HL-60/S4 (cell line): ENCODE measurements around the gene TRMT1.

Experiments used
- in situ Hi-C: fragments of 300-500 bp; cut with MboI; formaldehyde crosslinking; loops from 2 replicates; pipeline ENCODE4 v1.14.3; 2022; ENCODE audit warnings: low sequenced_read_pairs

Gene TRMT1

DNA sequence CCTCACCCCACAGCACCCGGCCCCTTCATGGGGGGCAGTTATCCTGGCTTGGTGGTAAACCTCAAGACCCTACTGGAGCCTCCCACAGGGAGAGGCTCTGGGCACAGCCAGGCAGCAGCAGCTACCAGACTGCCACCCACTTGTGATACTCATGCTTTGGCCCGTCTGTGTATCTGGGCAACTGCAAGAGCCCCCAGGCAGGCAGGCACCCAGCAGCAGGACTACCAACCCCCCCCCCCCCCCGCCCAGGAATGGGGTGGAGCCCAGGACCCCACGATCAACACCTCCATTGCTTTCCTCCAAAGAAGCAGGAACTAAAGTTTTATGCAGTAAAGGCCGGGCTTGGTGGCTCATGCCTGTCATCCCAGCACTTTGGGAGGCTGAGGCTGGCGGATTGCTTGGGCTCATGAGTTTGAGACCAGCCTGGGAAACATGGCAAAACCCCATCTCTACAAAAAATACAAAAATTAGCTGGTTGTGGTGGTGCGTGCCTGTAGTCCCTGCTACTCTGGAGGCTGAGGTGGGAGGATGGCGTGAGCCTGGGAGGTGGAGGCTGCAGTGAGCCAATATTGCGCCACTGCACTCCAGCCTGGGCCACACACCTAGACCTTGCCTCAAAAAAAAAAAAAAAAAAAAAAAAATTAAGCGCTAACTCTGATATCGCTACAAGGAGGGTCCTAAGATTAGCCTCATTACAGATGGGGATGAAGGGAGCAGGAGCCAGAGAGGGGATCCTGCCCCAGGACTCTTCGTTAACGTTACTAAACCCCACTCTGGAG is 12.8 kb downstream of the TRMT1 start:
- in situ Hi-C loops, result no loop called here

GRCh38 chr19:13102666-13103580 is 13.6 kb downstream of the TRMT1 start, which contains the start of gene LYL1:
LYL1 (minus strand) TSS chr19:13102858; CDS start chr19:13101171, 1,687 bp downstream.
- in situ Hi-C loops, result no loop called here

DNA sequence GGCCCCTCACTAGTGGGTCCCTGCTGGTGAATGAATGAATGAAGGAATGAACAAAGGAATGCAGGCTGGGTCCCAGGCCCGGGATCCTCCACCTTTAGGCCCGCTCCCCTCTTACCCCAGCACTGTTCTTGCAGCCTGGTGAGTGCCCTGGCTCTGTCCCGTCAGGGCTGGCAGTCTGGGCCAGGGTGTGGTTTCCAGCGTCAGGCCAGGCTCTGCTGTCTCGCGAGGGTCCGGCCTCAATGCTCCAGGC is 14.2 kb downstream of the TRMT1 start:
- in situ Hi-C loops, result no loop called here

DNA sequence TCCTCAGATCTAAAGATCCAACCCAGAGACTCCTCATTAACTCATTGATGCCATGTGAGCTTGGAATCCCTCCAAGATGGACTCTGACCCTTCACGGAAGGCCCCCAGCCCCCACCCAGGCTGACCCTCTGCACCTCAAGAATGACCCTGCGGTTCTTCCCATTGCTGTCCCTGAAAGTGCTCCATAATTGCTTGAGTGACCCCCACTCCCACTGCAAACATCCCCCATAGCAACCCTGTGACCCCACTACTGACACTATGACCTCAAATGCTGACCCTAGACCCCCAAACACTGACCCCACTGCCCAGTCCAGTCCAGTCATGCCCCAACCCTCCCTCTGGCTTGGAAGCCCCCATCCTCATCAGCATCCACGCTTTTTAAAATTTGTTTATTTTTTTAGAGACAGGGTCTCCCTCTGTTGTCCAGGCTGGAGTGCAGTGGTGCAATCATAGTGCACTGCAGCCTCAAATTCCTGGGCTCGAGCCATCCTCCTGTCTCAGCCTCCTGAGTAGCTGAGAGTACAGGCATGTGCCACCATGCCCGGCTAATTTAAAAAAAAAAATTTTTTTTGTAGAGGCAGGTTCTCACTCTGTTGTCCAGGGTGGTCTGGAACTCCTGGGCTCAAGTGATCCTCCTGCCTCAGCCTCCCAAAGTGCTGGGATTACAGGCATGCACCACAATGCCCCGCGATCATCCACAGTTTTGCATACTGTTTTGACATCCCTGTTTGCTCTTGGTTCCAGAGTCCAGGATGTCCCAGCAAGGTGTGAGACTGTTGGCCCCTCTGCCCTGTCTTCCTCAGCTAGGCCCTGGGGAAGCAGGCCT is 14.7 kb downstream of the TRMT1 start:
- in situ Hi-C loops, result no loop called here

DNA sequence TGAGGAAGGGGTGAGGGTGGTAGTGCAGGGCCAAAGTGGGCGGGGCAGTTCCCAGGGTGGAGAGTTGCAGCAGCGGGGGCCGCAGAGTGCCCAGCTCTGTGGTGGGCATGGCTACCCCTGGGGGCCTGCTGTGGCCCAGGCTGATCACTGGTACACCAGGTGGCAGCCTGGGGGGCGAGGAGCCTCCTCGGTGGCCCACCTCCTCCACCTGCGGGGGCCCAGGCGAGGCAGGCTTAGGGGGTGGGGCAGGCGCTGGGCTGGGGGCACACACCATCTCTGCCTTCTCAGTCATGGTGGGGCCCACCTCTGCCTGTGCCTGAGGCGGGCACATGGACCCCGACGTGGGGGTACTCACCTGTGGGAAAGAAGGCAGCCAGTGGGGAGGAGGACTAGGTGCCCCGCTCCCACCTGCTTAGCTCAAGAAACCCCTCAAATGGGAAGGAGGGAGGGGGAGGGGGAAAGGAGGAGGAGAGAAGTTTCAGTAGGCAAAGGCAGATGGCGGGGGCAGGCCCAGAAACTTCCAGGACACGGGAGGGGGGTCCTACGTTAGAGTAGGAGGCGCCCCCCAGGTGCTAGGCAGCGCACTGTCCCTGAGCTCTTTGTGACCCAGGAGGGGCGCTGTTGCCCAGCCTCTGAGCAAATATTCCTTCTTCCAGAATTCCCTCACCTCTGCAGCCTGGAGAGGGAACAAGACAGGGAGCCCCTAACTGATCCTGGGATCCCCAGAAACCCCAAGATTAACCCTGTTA is 15.5 kb downstream of the TRMT1 start:
- in situ Hi-C loops, result no loop called here

GRCh38 chr19:13100031-13100588 is 16.4 kb downstream of the TRMT1 start:
- in situ Hi-C loops, result no loop called here

- in situ Hi-C loops, result no loop called here
These were observed 17.2 kb downstream of the TRMT1 start for GRCh38 chr19:13099073-13099999.

DNA sequence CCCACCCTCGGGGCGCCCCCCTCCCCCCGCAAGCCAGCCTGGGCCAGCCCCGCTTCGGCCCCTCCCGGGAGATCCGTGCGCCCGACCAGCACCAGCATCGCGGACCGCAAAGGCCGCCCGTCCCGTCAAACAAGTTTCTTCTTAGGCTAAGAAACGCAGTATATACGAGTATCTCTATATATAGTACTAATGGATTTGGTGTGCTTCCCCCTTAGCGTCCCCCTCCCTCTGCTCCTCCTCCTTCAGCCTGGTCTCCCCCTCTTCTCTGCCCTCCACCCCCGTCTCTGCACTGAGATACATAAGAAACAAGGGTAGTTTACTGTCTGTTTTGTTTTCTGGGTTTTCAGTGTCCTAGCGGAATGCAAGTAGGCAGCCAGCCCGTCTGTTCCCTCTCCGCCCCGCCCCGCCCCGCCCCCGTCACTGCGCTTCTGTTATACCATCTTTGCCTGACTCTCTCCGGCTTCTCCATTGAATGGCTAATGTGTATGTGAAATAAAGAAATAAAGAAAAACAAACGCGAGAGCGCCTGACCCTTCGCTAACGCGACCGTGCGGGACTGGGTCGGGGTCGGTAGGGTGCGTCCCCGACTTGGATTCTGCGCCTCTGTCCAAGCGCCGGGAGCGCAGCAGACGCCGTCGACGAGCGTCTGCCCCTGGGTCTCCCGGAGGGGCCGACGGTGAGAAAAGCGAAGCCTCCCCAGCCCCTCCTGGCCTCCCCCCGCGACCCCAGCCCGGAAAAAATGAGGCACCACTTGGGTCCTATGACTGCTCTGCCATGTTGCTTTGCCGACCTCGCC is 18.1 kb downstream of the TRMT1 start:
- in situ Hi-C loops, result no loop called here

DNA sequence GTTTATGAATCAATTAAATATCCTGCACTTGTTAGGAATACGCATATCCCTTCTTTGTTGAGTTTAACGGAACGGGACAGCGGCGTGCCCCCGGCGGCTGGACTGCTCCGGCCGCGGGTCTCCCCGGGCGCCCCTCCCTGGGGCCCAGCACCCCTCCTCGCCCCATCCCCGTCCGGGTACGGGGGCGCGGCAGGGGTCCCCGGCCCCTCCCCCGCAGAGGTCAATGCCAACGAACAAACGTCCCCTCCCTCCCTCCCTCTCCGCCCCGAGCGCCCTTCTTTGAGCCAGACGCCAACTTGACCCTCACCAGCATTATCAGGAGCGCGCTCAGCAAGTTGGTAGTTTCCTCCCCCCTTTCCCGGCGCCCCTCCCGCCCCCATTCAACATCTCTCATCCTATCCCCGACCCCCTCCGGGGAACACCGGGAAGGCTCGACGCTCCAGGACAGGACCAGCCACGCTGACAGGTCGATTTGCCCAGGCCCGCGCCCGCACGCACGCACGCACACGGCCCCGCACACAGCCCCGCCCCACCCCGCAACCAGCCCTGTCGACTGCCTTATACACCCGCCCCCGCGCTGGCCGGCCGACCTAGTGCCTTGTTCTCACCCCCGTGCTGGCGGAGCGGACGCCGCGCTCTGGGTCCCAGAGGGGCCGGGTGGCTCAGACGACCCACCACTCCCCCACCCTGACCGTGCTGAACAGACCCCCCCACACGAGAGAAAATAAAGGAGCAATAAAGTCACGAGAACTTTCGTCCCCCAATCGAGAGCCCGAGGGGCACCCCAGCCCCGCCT is 18.9 kb downstream of the TRMT1 start:
- in situ Hi-C loops, result no loop called here

GRCh38 chr19:13097033-13097462 is 19.5 kb downstream of the TRMT1 start:
- in situ Hi-C loops, result no loop called here

GRCh38 chr19:13095934-13096927 is 20.3 kb downstream of the TRMT1 start:
- in situ Hi-C loops, result no loop called here

- in situ Hi-C loops, result no loop called here
These were observed 21.2 kb downstream of the TRMT1 start for GRCh38 chr19:13095393-13095784.

- in situ Hi-C loops, result loop anchor here (5.0 kb wide), 1 partner anchor 118 kb away; no protein-coding TSS in a partner anchor
These were observed 21.7 kb downstream of the TRMT1 start for GRCh38 chr19:13094771-13095392.

DNA sequence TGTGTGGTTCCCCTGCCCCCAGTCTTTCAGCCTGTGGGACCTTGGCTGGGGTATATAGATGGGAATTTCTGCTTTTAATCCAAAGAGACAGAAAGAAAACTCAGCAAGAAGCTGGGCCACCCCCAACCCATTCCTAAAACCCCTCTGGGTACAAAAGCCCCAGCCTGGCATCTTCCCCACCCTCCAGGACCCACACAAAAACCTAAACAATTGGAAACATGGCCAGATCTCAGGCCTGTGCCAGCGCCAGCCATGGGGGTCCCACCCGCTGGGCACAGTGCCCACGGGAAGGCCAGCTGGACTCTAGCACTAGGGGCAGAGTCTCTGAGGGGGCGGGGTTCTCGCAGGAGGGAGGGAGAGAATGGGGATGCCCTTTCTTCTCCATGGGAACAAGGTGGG is 22.4 kb downstream of the TRMT1 start:
- in situ Hi-C loops, result loop anchor here (5.0 kb wide), 1 partner anchor 117 kb away; no protein-coding TSS in a partner anchor

DNA sequence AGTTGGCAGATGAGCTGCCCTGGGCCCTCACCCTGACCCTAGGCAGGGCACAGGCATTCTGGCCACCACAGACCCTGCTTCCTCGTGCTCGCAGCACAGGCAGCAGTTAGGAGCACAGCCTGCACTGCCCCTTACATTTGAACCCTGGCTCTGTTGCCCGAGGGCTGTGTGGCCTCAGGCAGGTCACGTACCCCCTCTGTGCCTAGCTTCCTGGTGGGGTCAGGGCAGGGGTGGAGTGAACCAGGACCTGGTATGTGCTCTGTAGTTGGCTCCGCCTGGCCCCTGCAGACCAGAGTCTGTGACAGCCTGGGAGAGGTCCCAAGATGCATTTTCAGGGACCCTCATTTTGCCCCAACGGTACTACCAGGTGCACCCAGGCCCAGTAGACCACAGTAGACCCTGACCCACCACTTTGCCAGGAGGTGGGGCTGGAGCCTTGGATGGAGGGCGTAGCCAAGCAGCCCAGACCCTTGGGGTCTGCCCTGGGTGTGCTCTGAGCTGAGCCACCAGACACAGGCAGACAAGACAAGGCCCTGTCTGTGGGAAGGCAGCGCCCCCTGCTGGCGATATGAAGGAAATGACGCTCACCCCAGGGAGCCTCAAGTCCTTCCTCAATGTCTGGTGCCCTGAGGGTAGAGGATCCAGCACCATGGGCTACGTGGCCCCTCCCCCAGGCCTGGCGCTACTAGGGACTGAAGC is 23.0 kb downstream of the TRMT1 start:
- in situ Hi-C loops, result loop anchor here (5.0 kb wide), 1 partner anchor 116 kb away; no protein-coding TSS in a partner anchor
